Superior temporal gyrus (tissue), 1 donor: ENCODE data around the gene TMEM143.
"Not testable (repeated sequence)": the region's sequence is repeated elsewhere in the genome, so short reads cannot be mapped to it uniquely, and the experiment has no call there.

Experiments
- DNase-seq: peaks from one replicate; pipeline ENCODE4 v3.0.0-alpha.2; 2016; ENCODE audit errors: extremely low spot score

TMEM143 gene

DNA sequence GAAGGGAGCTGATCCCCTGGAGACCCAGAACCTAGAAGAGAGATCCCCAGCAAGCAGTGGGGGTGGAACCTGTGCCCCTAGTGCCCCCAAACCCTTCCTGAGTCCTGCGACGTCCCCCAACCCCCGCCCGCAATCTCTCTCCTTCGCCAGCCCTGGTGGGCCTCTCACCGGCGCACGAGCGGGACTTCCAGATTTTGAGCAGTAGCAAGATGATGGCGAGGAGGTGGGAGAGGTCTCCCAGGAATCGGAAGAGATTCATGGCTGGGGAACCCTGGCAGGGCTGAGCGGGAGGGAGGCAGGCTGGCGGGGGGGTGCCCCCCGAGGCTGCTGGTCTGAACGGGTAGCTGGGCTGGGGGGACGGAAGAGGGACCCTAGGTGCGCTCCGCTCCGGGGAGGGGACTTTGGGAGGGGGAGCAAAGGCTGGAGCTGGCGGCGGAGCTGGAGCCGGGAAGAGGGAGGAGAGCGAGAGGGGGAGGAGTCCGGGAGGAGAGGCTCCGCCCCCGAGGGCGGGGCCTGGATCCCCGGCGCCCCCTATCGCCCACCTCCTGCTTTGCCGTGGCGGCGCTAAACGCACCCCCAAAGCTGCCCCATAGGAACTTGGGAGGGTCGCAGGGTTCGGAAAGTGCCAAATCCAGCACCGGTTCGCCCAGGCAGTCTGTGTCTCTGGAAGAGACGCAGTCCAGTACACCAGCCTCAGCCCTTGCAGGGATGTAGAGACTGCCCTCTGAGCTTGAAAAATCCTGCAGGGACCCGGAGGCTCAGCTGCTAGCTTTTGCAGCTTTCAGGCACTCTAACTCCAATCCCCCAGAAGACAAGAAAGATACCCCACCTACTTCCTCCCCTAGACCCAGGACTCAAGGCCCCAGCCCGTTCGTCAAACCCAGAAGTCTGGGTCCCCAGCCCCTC is 27.6 kb upstream of the TMEM143 start, which contains the start of gene KDELR1:
TSS of gene KDELR1 (minus strand) at position 452 of the 906 bp plus-strand sequence. CDS start at position 259, 193 bp downstream.
- peak; percentile 85 for DNase-seq

DNA sequence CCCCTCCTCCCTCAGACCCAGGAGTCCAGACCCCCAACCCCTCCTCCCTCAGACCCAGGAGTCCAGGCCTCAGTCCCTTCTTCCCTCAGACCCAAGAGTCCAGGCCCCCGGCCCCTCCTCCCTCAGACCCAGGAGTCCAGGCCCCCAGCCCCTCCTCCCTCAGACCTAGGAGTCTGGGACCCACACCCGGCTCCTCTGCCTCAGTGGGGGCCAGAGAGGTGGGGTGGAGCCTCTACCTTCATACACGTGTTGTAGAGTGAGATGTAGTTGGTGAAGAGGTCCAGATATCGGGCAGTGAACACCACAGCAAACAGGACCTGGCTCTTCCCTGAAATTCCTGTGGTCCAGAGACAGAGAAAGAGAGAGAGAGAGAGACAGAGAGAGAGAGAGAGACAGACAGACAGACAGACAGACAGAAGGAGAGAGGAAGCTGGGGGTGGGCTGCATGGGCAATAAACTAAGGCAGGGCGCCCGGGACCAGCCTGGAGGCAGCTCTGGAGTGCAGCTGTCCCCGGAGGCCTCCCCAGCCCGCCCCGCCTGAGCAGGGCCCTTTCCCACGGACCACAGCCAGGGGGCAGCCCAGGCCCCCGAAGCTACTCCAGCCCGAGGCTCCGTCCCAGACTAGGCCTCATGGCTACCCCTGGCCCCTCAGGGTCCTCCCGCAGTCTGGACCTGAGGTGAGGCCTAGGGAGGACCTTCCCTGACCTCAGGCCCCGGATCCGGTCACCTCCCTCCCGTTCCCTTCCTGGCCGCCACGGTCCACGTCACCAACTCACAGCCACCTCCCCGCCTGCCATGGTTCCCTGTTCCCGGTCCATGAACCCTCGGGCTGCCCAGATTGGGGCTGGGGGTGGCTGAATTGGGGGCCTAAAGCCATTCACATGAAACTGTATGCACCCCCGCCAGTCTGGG is 26.7 kb upstream of the TMEM143 start:
- DNase-seq, result peak; percentile 49

DNA sequence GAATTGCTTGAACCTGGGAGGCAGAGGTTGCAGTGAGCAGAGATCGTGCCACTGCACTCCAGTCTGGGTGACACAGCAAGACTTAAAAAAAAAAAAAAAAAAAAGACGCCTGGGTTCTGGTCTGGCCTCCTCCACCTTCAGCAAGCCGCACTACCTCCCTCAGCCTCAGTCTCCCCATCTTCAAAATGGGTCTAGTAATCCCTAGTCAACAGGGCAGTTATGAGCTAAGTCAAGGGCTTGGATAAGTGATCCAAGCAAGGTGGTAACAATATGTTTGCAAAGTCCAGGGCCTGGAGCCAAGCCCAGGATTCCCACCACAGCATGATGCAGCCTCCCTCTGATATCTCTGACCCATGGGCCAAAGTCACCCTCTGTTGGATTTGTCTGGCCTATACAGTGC is 23.2 kb upstream of the TMEM143 start:
- DNase-seq, result no peak

DNA sequence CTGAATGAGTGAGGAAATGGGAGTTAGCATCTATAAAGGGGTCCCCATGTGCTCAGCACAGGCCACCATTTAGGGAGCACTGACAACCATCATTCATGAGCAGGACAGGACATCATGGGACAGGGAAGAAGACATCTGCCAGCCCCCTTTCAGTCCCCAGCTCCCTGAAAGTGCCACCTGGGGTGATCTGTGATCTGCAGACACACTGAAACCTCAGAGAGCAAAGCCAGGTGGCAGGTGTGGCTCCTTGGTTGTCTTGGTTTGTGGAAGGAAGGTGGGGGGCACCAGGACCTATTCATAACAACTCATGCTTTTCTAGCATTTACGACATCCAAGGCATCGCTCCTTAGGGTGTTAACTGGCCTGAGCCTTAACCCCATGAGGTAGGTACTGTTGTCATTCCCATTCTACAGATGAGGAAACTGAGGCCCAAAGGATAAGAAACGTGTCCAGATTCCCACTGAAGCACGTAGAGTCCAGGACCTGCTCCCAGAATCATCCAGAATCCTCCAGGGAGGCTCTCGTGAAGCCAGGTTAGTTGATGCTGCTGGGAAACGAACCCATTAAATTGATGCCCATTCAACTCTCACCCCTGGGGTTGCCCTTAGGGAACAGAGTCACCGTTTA is 21.8 kb upstream of the TMEM143 start:
- DNase-seq, result no peak

DNA sequence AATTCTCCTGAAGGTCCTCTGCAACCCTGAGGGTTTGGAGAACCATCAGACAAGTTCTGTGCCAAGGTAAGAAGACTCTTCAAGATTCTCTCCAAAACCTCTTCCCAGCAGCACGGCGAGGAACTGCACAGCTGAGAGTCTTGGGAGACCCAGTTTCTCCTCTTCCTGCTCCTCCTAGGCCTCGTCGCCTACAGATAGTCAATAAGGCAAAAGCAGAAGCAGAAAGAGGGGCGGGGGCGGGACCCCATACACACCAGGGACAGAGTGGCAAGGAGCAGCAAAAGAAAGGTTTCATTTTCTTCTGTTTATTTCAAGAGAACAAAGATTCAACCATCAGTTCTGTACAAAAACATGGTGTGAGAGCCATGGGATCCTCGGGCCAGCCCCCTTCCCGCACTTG is 18.5 kb upstream of the TMEM143 start:
- DNase-seq, result no peak

DNA sequence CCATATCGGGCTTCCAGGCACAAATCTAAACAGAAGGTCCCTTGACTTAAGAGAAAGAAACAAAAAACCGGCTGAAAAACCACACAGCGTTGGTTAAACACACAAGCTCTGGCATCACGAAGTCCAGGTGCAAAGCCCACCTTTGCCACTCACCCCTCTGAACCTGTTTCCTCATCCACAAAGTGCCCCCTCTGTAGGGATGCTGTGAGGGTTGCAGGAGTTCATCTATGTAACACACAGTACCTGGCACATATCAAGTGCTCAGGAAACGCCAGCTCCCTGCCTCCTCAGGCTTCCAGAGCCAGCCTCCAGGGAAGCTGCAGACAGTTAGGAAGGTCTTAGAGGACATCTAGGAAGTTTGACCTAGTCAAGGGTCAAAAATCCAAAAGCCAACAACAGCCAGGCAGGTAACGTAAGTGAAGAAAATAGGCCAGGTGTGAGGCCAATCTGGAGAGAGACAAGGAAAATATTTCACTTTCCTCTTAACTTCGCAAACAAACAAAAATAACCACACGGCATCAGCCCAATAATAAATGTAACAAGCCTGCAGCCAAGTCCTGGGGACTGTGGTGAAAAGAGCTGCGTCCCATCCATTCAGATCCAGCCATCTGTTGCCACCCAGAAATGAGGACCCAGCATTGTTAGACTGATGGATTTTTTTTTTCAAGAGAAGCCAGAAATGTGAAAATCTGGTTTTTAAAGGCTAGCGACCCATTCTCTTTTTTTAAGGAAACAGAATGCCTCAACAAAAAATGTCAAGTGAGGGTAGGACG is 17.6 kb upstream of the TMEM143 start:
- DNase-seq, result no peak

DNA sequence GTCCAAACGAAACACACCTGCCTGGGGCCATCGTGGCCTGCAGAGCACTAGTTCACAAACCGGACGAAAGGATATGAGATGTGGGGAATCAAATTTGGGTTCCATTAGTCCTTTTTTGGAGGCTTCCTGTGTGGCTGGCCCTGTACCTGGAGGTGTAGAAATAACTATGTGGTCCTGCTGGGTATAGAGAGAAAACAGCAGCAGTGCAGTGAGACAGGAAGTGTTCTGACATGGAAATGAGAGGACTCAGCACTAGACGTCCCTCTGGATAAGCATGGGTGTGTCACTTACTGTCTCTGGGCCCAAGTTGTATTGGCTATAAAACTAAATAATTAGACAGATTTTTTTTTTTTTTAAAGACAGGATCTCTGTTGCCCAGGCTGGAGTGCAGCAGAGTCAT is 15.3 kb upstream of the TMEM143 start:
- DNase-seq, result no peak

DNA sequence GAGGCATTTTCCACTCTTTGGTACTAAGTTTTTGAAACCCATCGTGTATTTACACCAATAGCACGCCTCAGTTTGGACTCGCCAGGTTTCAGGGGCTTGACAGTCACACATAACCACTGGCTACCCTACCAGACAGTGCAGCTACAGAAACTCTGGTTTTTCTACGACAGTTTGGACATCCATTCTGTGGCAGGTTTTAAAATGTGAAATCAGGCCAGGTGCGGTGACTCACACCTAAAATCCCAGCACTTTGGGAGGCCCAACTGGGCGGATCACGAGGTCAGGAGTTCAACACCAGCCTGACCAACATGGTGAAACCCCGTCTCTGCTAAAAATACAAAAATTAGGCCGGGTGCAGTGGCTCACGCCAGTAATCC is 14.4 kb upstream of the TMEM143 start:
- no peak for DNase-seq

DNA sequence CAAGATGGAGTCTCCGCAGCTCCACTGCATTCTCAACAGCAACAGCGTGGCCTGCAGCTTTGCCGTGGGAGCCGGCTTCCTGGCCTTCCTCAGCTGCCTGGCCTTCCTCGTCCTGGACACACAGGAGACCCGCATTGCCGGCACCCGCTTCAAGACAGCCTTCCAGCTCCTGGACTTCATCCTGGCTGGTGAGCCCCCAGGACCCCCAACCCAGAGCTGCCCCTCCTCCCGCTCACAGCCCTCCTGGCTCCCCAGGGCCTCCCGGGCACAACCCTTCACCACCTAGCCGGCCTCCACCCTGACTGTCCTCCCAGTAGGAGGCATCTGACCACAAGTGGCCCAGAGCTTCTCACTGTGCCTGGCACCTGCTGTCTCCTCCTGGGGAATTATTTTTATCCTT is 9.8 kb upstream of the TMEM143 start:
- DNase-seq, result no peak

DNA sequence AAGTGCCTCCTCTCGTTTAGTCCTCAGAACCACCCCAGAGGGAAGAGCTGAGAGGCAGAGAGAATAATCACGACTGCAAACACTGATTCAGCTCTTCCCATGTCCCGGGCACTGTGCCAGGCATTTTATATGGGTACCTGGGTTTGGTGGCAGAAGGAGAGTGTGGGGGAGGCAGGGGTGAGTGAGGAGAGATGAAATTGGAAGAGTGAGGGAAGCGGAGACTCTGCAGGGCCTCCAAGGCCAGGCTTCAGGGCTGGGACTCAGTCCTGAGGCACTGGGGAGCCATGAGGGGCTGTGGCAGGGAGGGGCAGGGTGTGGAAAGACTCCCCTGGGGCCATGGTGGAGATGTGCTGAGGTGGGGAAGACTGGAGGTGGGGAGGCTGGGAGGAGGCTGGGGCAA is 9.2 kb upstream of the TMEM143 start:
- peak; percentile 21 for DNase-seq

DNA sequence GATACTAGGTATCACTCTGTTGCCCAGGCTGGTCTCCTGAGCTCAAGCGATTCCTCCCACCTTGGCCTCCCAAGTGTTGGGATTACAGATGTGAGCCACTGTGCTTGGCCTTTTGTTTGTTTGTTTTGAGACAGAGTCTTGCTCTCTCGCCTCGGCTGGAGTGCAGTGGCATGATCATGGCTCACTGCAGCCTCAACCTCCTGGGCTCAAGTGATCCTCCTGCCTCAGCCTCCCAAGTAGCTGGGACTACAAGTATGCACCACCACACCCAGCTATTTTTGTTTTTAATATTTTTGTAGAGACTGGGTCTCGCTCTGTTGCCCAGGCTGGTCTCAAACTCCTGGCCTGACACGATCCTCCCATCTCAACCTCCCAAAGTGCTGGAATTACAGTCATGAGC is 8.0 kb upstream of the TMEM143 start:
- DNase-seq, result not testable (repeated sequence)

DNA sequence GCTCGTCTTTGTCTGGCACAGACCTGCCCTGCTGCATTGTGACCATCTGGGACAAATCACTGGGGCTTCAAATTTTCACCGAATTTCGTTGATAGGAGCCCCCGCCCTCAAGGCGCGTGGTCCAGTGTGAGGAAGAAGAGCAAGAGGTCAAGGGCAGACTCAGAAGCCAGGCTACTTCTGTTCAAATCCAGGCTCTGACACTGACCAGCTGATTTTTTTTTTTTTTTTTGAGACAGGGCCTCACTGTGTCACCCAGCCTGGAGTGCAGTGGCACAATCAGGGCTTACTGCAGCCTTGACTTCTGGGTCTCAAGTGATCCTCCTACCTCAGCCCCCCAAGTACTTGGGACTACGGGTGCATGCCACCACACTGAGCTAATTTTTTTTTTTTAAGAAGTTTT is 7.6 kb upstream of the TMEM143 start:
- no peak for DNase-seq

DNA sequence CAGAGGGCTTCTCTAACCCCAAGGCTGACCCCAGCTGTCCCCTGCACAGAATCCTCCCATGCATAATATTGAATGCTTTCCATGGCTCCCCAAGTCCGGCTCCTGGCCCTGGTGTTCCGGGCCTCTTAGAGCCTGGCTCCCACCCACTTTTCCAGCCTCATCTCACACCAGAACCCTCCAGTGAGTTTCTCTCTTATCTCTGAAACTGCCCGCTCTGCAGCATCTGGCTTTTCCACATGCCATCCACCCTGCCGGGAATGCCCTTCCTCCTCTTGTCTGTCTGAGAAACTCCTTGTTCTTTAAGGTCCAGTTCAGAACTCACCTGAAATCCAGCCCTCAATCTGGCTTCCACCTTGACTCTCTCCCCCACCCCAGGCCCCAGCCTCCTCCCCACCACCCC is 7.2 kb upstream of the TMEM143 start:
- no peak for DNase-seq

DNA sequence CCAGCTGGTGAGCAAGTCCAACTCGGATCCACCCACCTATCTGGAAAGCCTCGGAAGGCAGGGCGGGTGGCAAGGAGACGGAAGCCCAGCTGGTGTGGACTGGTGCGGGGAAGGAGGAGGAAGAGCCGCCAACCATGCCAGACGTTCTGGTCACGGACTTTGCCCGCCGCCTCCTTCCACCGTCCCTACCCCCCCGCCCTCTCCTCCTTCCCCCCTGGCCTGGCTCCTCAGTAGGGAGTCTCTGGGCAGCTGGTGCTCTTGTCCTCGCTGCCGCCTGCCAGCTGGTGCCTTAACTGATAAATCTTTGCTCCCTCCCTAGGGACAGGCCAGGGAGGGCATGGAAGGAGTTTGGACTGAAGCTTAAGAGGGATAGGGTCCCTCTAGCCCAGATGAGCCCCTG is 5.2 kb upstream of the TMEM143 start:
- DNase-seq, result no peak

DNA sequence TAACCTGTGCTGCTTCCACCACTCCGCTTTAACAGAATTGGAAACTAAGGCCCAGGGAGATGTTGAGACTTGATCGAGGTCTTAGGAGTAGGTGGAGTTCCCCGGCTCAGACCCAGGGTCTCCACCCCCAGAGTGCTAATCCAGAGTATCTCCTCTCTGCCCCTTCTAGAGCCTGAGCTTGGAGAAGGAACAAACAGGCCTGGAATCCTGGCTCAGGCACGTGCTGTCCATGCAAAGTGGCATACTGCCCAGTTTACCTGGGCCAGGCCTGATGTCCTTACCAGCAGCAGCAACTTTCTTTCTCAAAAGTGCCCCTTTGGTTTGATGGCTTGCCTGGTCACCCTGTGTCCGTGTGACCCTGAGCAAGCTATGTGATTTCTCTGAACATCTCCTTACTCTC is 4.1 kb upstream of the TMEM143 start:
- no peak for DNase-seq

DNA sequence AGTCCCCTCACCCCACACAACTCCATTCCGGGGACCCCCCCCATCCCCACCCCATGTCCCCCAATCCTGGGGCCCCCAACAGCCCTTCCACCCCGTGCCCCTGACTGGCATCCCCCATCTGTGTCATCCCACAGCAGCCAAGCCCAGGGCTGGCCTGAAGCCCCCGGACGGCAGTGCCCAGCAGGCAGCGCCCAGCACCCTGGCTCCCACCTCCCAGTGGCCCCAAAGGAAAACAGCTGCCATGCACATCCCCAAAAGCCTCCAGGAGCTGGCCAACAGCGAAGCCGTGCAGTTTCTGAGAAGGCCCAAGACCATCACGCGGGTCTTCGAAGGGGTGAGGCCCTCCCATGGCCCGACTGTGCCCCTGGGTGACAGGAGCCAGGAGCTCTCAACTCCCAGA is 1.9 kb upstream of the TMEM143 start:
- DNase-seq, result no peak

DNA sequence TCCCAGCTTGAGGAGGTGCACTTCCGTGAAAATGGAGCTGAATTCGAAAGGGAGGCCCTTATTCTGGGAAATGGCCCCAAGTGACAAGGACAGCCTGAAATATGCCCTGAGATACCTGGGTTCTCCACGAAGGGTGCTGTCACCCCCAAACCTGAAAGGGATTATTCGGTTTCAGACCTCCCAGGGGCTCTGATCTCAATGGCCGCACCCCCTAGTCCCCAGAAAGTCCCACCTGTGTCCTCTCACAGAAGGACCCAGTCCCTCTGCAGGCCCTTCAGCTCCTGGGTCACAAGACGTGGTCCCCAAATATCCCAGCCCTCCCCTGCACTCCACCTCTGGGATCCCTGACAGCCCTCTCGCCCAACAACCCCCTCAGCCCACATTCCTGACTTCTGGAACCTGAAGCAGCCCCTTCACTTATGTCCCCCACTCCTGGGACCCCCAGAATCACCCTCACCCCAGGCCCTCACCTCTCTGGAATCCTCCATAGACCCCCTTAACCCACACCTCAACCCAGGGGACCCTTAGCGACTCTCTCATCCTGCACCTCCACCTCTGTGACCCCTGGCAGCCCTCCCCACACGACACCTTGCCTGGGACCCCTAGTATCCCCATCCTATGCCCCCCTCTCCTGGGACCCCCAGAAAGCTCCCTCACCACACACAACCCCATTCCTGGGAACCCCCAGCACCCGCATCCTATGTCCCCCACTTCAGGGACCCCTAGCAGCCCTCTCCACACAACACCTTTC is 1.0 kb upstream of the TMEM143 start:
- DNase-seq, result no peak

DNA sequence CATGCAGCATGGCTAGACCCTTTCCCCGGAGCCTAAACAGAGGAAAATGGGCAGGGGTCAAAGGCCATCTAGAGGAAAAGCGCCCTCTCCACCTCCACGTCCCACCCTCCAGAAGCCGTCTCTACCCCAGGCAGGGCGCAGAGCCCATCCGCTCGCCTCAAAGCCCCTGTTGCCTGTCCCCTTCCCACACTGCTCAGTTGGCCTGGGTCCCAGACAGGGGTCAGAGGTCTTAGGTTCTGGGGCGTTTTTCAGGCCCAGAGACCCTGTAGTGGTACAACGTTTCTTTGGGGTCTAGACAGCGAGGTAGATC is 285 bp downstream of the TMEM143 start:
- no peak for DNase-seq

DNA sequence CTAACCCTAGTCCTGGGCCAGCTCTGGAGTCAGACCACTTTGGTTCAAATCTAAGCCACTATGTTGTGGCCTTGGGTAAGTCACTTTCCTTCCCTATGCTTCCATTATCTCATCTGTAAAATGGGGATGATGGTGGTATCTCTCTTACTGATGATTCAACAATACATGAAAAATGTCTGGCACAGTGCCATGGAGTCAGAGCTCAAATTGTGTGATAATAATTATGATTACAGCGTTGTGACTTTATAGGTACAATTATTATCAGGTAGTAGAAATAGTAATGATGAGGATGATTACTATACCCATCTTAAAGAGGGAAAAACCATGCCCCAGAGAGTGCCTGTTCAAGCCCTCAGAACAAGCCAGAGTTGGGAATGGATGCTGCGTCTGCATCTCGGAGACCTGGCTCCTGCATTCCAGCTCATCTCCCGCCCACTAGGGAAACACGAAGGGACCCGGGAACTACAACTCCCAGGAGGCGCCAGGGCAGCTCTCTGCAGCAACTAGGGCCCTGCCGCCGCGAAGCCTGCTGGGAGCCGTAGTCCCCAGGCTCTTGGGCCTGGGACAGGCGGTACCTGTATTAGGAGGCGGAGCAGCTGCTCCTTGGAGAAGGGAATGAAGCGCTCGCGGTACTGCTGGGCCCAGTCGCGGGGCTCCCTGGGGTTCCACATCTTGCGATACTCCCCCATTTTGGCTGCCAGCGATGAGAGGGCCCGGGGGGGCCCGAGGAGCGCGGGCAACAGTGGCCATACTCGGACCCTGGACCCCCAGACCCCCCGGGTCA is 832 bp downstream of the TMEM143 start:
- DNase-seq, result peak; percentile 96

DNA sequence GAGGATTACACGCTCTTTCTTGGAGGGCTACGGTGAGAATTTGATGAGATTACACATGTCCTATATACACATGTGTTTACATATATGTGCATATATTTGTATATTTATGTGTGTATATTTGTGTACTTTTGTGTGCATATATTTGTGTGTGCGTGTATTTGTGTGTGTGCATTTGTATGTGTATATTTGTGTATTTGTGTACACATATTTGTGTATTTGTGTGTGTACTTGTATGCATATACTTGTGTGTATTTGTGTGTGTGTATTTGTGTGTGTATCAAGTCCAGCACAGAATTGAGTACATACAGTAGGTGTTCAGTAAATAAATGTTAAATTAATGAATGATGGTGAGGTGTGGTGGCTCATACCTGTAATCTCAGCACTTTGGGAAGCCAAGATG is 1.8 kb downstream of the TMEM143 start:
- no peak for DNase-seq
